Neural progenitor cell (in vitro differentiated cells): Measurements from ENCODE around the gene APOOL. TPM values are rescaled to one million over a fixed set of nuclear protein-coding genes. Genes with fewer than 3 reads are reported as not detected.
"Not testable (repeated sequence)": the region's sequence is repeated elsewhere in the genome, so short reads cannot be mapped to it uniquely, and the experiment has no call there.

Experiments
- DNase-seq: peaks from one replicate; pipeline ENCODE4 v3.0.0-alpha.2; 2016; ENCODE audit warnings: low spot score
- H2AFZ ChIP-seq: fragments of 200-600 bp; sonication (generic); replicated peaks from 2 replicates; pipeline ENCODE4 v1.6.1; 2016; ENCODE audit warnings: antibody characterized with exemption
- H3F3A ChIP-seq: fragments of 200-600 bp; sonication (generic); 2 replicates; pipeline ENCODE4 v1.6.1; 2016; ENCODE audit warnings: antibody characterized with exemption, low read depth
- H3K27ac ChIP-seq: fragments of 200-600 bp; sonication (generic); 2 replicates; pipeline ENCODE4 v1.5.1; 2016; ENCODE audit warnings: mild to moderate bottlenecking
- H3K27me3 ChIP-seq: fragments of 200-600 bp; sonication (generic); 2 replicates; pipeline ENCODE4 v1.6.1; 2016; ENCODE audit warnings: mild to moderate bottlenecking, moderate library complexity
- H3K36me3 ChIP-seq: fragments of 200-600 bp; sonication (generic); 2 replicates; pipeline ENCODE4 v1.5.1; 2016
- H3K4me1 ChIP-seq: fragments of 200-600 bp; sonication (generic); 2 replicates; pipeline ENCODE4 v1.6.1; 2016; ENCODE audit warnings: mixed run types
- H3K4me2 ChIP-seq: fragments of 200-600 bp; sonication (generic); 2 replicates; pipeline ENCODE4 v1.6.1; 2016
- H3K4me3 ChIP-seq: fragments of 200-600 bp; sonication (generic); 2 replicates; pipeline ENCODE4 v1.5.1; 2016
- H3K79me2 ChIP-seq: fragments of 200-600 bp; sonication (generic); 2 replicates; pipeline ENCODE4 v1.6.1; 2016; ENCODE audit warnings: low read depth
- H3K9ac ChIP-seq: fragments of 200-600 bp; sonication (generic); 2 replicates; pipeline ENCODE4 v1.6.1; 2016
- H3K9me3 ChIP-seq: fragments of 200-600 bp; sonication (generic); 2 replicates; pipeline ENCODE4 v1.5.1; 2016; ENCODE audit warnings: low read depth
- H4K20me1 ChIP-seq: fragments of 200-600 bp; sonication (generic); 2 replicates; pipeline ENCODE4 v1.6.1; 2016; ENCODE audit warnings: low read depth
- H3K27ac Mint-ChIP-seq: 3 replicates; pipeline ENCODE4 v1.8.0; 2021; ENCODE audit warnings: mixed read lengths
- H3K27me3 Mint-ChIP-seq: 2 replicates; pipeline ENCODE4 v1.8.0; 2022; ENCODE audit warnings: low read depth, mild to moderate bottlenecking, inconsistent platforms, moderate library complexity, mixed read lengths; ENCODE audit not compliant: insufficient read depth
- H3K36me3 Mint-ChIP-seq: 3 replicates; pipeline ENCODE4 v1.8.0; 2021; ENCODE audit warnings: mixed read lengths
- H3K4me1 Mint-ChIP-seq: 3 replicates; pipeline ENCODE4 v1.8.0; 2021; ENCODE audit warnings: mixed read lengths
- H3K4me3 Mint-ChIP-seq: 3 replicates; pipeline ENCODE4 v1.8.0; 2021; ENCODE audit warnings: mild to moderate bottlenecking, moderate library complexity, mixed read lengths
- H3K9me3 Mint-ChIP-seq: 3 replicates; pipeline ENCODE4 v1.8.0; 2020; ENCODE audit warnings: mixed read lengths
- EZH2 ChIP-seq: fragments of 200-600 bp; sonication (generic); IDR thresholded peaks from 2 replicates; pipeline ENCODE4 v1.6.1; 2017; ENCODE audit warnings: antibody characterized with exemption, mild to moderate bottlenecking, moderate library complexity
- EZH2phosphoT487 ChIP-seq: fragments of 200-600 bp; sonication (generic); IDR thresholded peaks from 2 replicates; pipeline ENCODE4 v1.6.1; 2017; ENCODE audit warnings: antibody characterized with exemption
- total RNA-seq: library from RNA; depleted of rRNA; stranded (reverse); fragments of >200 nt; gene quantifications from 2 replicates; pipeline ENCODE4 v1.2.3, GENCODE V29; 2015; ENCODE audit warnings: low replicate concordance
- TF ChIP-seq, protein P1 (sequence below): fragments of 200-600 bp; sonication (generic); IDR thresholded peaks from 2 replicates; pipeline ENCODE4 v1.5.1; 2017; ENCODE audit warnings: antibody characterized with exemption, mild to moderate bottlenecking

Gene APOOL
- total RNA-seq, 1 donor from 2014 or later, result 9.0 TPM

DNA sequence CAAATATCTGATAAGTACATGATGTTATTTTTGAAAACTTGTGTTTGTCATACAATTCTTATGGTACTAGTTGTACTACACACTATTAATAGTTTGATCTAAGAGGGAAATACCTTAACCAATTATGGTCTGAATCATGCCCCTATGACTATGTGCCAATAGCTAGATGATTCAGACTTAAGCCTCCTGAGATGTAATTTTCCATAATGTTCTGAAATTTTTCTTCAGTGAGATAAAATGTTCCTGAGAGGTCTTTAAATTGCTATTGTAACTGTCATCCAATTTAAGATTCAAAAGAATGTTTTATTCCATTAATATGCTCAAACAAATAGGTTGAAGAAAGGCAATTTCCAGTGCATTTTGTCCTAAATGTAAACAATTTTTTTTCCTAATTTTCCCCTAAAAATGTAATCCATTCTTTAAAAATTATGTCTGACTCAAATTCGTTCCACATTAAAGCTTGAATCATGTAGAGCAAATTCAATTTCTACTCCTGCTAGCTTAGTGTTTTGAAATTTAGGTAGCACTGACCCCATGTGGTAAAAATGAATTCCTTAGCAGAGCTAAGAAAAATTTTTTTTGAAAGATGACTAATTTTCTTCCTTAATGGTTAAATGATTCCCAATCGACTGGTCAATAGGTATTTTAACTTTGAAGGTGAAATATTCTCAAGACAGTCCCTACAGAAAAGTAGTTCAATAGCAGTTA, 49.1 kb downstream of the APOOL start:
- Histone ChIP-seq H3K4me1 (no peaks in the 10 kb centered on the region), H4K20me1 (no peaks in the 10 kb centered on the region), H3K27ac (no peak overlapping the region), H3K4me2 (no peak overlapping the region), H2AFZ (no peak overlapping the region), H3K9me3 (no peaks in the 10 kb centered on the region), H3K9ac (no peak overlapping the region), H3F3A (no peaks in the 10 kb centered on the region), H3K4me3 (no peak overlapping the region), H3K79me2 (no peaks in the 10 kb centered on the region), H3K27me3 (no peaks in the 10 kb centered on the region), H3K36me3 (no peaks in the 10 kb centered on the region)
- Mint-ChIP-seq H3K4me3 (no peak overlapping the region), H3K27me3 (no peaks in the 10 kb centered on the region), H3K36me3 (no peaks in the 10 kb centered on the region), H3K4me1 (no peaks in the 10 kb centered on the region), H3K27ac (no peak overlapping the region), H3K9me3 (no peaks in the 10 kb centered on the region)
- TF ChIP-seq EZH2phosphoT487 (no peak), EZH2 (no peak)
- TF ChIP-seq, protein P1, sequence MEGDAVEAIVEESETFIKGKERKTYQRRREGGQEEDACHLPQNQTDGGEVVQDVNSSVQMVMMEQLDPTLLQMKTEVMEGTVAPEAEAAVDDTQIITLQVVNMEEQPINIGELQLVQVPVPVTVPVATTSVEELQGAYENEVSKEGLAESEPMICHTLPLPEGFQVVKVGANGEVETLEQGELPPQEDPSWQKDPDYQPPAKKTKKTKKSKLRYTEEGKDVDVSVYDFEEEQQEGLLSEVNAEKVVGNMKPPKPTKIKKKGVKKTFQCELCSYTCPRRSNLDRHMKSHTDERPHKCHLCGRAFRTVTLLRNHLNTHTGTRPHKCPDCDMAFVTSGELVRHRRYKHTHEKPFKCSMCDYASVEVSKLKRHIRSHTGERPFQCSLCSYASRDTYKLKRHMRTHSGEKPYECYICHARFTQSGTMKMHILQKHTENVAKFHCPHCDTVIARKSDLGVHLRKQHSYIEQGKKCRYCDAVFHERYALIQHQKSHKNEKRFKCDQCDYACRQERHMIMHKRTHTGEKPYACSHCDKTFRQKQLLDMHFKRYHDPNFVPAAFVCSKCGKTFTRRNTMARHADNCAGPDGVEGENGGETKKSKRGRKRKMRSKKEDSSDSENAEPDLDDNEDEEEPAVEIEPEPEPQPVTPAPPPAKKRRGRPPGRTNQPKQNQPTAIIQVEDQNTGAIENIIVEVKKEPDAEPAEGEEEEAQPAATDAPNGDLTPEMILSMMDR, result peak; percentile 11
- DNase-seq, result no peak

DNA sequence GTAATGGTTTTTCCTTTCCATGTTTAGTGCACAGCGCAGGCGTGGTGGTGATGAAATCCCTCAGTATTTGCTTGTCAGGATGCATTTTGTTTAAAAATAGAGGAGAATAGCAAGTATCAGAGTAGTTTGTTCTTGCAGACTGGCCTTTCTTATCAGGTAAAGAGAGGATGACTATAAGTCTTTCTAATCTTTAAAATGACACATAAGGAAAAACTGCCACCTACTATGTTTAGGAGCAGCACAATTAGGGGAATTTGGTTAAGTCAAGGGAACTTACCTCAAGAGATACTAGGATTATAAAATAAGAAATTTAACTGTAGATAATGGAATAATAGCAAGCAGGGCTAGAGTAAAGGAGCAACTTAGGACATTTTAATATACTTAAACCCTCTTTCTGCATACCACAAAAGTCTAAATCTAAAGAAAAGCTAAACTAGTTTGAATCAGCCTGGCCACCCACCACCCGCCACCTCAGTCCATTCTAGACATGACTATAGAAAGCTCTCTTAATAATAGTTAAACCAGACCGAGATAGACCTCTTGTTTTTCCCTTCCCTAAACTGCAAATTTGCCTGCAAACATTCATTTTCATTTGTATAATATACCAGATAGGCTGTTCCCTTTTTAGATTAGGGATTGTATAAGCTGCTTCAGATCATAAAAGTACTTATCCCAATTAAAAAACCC, 62.0 kb downstream of the APOOL start:
- H3K27me3 ChIP-seq, result no peaks in the 10 kb centered on the region
- H4K20me1 ChIP-seq, result no peaks in the 10 kb centered on the region
- no peaks in the 10 kb centered on the region for H3F3A ChIP-seq
- Mint-ChIP-seq H3K4me1 (no peaks in the 10 kb centered on the region), H3K27ac (no peak overlapping the region), H3K27me3 (peaks cover 2% of the 10 kb centered on the region), H3K9me3 (peaks cover 23% of the 10 kb centered on the region), H3K4me3 (no peak overlapping the region), H3K36me3 (peaks cover 2% of the 10 kb centered on the region)
- H3K4me1 ChIP-seq, result no peaks in the 10 kb centered on the region
- H3K4me2 ChIP-seq, result no peak overlapping the region
- no peak for DNase-seq
- TF ChIP-seq, protein P1, result no peak
- TF ChIP-seq EZH2 (no peak), EZH2phosphoT487 (no peak)
- no peak overlapping the region for H2AFZ ChIP-seq
- H3K9me3 ChIP-seq, result no peaks in the 10 kb centered on the region
- H3K36me3 ChIP-seq, result no peaks in the 10 kb centered on the region
- H3K4me3 ChIP-seq, result no peak overlapping the region
- H3K79me2 ChIP-seq, result no peaks in the 10 kb centered on the region
- no peak overlapping the region for H3K9ac ChIP-seq
- H3K27ac ChIP-seq, result no peak overlapping the region

DNA sequence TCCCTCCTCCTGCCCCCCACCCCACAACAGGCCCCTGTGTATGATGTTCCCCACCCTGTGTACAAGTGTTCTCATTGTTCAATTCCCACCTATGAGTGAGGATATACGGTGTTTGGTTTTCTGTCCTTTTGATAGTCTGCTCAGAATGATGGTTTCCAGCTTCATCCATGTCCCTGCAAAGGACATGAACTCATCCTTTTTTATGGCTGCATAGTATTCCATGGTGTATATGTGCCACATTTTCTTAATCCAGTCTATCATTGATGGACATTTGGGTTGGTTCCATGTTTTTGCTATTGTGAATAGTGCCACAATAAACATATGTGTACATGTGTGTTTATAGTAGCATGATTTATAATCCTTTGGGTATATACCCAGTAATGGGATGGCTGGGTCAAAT, 73.6 kb downstream of the APOOL start:
- not testable (repeated sequence) for H3K4me3 Mint-ChIP-seq, H3K36me3 Mint-ChIP-seq, H3K4me3 ChIP-seq, H3K27me3 Mint-ChIP-seq, H3K9ac ChIP-seq, H3K9me3 Mint-ChIP-seq, DNase-seq, H3K27me3 ChIP-seq, H2AFZ ChIP-seq, H3K27ac ChIP-seq, H3K27ac Mint-ChIP-seq, H4K20me1 ChIP-seq, H3K4me1 ChIP-seq, H3K9me3 ChIP-seq, H3K36me3 ChIP-seq, H3F3A ChIP-seq, H3K4me2 ChIP-seq, H3K79me2 ChIP-seq, H3K4me1 Mint-ChIP-seq

DNA sequence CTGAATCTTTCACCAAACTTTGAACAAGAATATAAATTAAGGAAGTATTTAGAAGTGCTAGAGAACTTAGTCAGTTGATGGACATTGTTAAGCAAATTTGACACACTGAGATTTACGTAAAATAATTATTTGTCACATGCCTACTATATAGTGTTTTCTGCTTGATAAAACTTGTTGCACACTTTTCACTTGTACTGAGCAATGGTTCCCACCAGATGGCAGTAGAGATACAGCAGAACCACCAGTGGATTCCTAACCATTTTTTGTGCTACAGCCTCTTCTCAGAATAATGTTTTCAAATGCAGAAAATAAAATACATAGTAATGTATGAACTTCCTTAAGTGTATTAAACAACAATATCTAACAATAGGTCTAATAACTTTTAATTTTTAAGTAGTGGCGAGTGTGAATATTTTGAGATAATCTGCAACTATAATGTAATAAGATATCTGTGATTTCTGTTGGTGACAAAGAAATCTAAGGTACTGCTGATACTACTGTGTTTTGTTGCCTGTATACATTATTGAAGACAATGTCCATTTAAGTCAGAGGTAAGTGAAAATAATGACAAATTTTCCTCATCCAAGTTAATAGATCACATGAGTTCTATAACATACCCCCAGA, 81.2 kb downstream of the APOOL start:
- Mint-ChIP-seq H3K4me3 (no peak overlapping the region), H3K9me3 (peaks cover 9% of the 10 kb centered on the region), H3K4me1 (no peaks in the 10 kb centered on the region), H3K36me3 (peaks cover 8% of the 10 kb centered on the region), H3K27ac (no peak overlapping the region), H3K27me3 (peaks cover 2% of the 10 kb centered on the region)
- H3K4me3 ChIP-seq, result no peak overlapping the region
- peaks cover 4% of the 10 kb centered on the region for H3K9me3 ChIP-seq
- H3K27ac ChIP-seq, result no peak overlapping the region
- H2AFZ ChIP-seq, result no peak overlapping the region
- H3K36me3 ChIP-seq, result no peaks in the 10 kb centered on the region
- no peaks in the 10 kb centered on the region for H3K79me2 ChIP-seq
- no peak overlapping the region for H3K9ac ChIP-seq
- peak; percentile 17 for DNase-seq
- H3K27me3 ChIP-seq, result no peaks in the 10 kb centered on the region
- no peaks in the 10 kb centered on the region for H3F3A ChIP-seq
- no peak overlapping the region for H3K4me2 ChIP-seq
- no peaks in the 10 kb centered on the region for H3K4me1 ChIP-seq
- TF ChIP-seq, protein P1, result peak; percentile 78
- TF ChIP-seq EZH2, result no peak
- TF ChIP-seq EZH2phosphoT487, result no peak
- H4K20me1 ChIP-seq, result no peaks in the 10 kb centered on the region
